Measurements from ENCODE around the gene SLC37A1.

Gene SLC37A1

DNA sequence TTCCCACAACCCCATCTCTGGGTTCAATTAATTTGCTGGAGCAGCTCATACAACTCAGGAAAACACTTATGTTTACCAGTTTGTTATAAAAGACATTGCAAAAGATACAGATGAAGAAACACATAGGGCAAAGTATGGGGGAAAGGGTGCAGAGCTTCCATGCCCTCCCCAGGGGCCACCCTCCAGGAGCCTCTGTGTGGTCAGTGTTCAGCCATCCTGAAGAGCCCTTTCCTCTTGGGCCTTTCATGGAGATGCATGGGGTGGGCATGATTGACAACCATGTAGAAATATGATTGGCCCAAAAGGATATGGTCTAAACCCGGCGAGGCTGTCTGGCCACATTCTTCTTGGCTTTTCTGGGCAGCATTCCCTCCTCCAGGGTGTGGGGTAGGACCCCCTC lies 83.0 kb downstream of the SLC37A1 start:
- Histone ChIP-seq H3K4me2 (ENCODE audit: insufficient read depth, low read length) (no peak overlapping the region), H3K9me3 (ENCODE audit: insufficient read depth, low read length, severe bottlenecking) (no peaks in the 10 kb centered on the region), H3K4me1 (ENCODE audit: insufficient read depth, low read length) (no peaks in the 10 kb centered on the region), H3K36me3 (ENCODE audit: insufficient read depth, low read length) (no peaks in the 10 kb centered on the region), H3K79me2 (ENCODE audit: insufficient read depth, low read length) (no peaks in the 10 kb centered on the region), H3K27me3 (ENCODE audit: insufficient read depth, low read length, poor library complexity) (no peaks in the 10 kb centered on the region), H3K9ac (ENCODE audit: low read depth, low read length) (no peak overlapping the region), H3K27ac (ENCODE audit: low read length) (no peak overlapping the region), H3K4me3 (ENCODE audit: low read depth in 1 of 2, low read length in 2 of 2) (no peak overlapping the region), H2AFZ (ENCODE audit: low read depth, low read length) (no peak overlapping the region), H4K20me1 (ENCODE audit: insufficient read depth, low read length) (no peaks in the 10 kb centered on the region)
- ATAC-seq (ENCODE audit: insufficient read depth, low read depth) = no peak
- TF ChIP-seq, protein P1, sequence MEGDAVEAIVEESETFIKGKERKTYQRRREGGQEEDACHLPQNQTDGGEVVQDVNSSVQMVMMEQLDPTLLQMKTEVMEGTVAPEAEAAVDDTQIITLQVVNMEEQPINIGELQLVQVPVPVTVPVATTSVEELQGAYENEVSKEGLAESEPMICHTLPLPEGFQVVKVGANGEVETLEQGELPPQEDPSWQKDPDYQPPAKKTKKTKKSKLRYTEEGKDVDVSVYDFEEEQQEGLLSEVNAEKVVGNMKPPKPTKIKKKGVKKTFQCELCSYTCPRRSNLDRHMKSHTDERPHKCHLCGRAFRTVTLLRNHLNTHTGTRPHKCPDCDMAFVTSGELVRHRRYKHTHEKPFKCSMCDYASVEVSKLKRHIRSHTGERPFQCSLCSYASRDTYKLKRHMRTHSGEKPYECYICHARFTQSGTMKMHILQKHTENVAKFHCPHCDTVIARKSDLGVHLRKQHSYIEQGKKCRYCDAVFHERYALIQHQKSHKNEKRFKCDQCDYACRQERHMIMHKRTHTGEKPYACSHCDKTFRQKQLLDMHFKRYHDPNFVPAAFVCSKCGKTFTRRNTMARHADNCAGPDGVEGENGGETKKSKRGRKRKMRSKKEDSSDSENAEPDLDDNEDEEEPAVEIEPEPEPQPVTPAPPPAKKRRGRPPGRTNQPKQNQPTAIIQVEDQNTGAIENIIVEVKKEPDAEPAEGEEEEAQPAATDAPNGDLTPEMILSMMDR (IDR thresholded peaks at IDR 0.05; ENCODE audit: borderline replicate concordance, extremely low read depth, low read length, poor library complexity, severe bottlenecking) = no peak
- no peak for TF ChIP-seq EZH2 (IDR thresholded peaks at IDR 0.05; ENCODE audit: borderline replicate concordance, low read depth, low read length, severe bottlenecking)
- DNase-seq = no peak

- H3K4me1 ChIP-seq (ENCODE audit: insufficient read depth, low read length) = no peaks in the 10 kb centered on the region
- no peaks in the 10 kb centered on the region for H3K79me2 ChIP-seq (ENCODE audit: insufficient read depth, low read length)
- ATAC-seq (ENCODE audit: insufficient read depth, low read depth) = no peak
- H3K9ac ChIP-seq (ENCODE audit: low read depth, low read length) = no peak overlapping the region
- H4K20me1 ChIP-seq (ENCODE audit: insufficient read depth, low read length) = no peaks in the 10 kb centered on the region
- H3K27me3 ChIP-seq (ENCODE audit: insufficient read depth, low read length, poor library complexity) = no peaks in the 10 kb centered on the region
- H3K9me3 ChIP-seq (ENCODE audit: insufficient read depth, low read length, severe bottlenecking) = no peaks in the 10 kb centered on the region
- no peak for DNase-seq
- H3K36me3 ChIP-seq (ENCODE audit: insufficient read depth, low read length) = no peaks in the 10 kb centered on the region
- no peak overlapping the region for H2AFZ ChIP-seq (ENCODE audit: low read depth, low read length)
- H3K27ac ChIP-seq (ENCODE audit: low read length) = no peak overlapping the region
- no peak for TF ChIP-seq EZH2 (IDR thresholded peaks at IDR 0.05; ENCODE audit: borderline replicate concordance, low read depth, low read length, severe bottlenecking)
- TF ChIP-seq, protein P1 (IDR thresholded peaks at IDR 0.05; ENCODE audit: borderline replicate concordance, extremely low read depth, low read length, poor library complexity, severe bottlenecking) = no peak
- H3K4me3 ChIP-seq (ENCODE audit: low read depth in 1 of 2, low read length in 2 of 2) = no peak overlapping the region
- no peak overlapping the region for H3K4me2 ChIP-seq (ENCODE audit: insufficient read depth, low read length)
Observed at GRCh38 chr21:42597487-42598158, 84.0 kb downstream of the SLC37A1 start.

DNA sequence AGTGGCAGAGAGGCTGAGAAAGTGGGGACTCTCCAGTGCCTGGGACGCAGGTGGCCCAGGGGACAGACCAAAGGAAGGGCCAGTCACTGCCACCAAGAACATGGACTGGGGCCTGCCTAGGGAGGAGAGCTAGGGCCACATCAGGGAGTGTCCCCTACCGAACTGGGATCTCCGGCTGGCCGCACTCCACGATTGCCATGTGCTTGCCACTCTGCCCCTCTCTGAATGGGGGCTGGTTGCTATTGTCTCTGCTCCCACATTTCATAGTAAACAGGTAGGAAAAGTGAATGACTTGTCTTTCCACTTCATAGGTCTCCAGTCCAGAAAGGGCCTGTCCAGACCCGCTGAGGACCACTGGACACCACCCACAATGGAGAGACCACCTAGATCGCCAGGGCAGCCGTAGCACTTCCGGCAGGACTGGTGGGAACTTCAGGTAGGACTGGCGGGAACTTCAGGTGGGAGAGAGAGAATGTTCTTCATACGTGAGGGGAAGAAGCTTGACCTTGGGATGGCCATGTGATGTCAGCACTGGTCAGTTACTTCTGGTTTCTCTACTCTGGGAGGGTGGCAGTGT lies 84.6 kb downstream of the SLC37A1 start:
- no peaks in the 10 kb centered on the region for H4K20me1 ChIP-seq (ENCODE audit: insufficient read depth, low read length)
- no peak for ATAC-seq (ENCODE audit: insufficient read depth, low read depth)
- H3K9me3 ChIP-seq (ENCODE audit: insufficient read depth, low read length, severe bottlenecking) = no peaks in the 10 kb centered on the region
- TF ChIP-seq, protein P1 (IDR thresholded peaks at IDR 0.05; ENCODE audit: borderline replicate concordance, extremely low read depth, low read length, poor library complexity, severe bottlenecking) = no peak
- TF ChIP-seq EZH2 (IDR thresholded peaks at IDR 0.05; ENCODE audit: borderline replicate concordance, low read depth, low read length, severe bottlenecking) = no peak
- no peaks in the 10 kb centered on the region for H3K79me2 ChIP-seq (ENCODE audit: insufficient read depth, low read length)
- no peak overlapping the region for H2AFZ ChIP-seq (ENCODE audit: low read depth, low read length)
- no peaks in the 10 kb centered on the region for H3K27me3 ChIP-seq (ENCODE audit: insufficient read depth, low read length, poor library complexity)
- no peak overlapping the region for H3K27ac ChIP-seq (ENCODE audit: low read length)
- no peak for DNase-seq
- H3K4me2 ChIP-seq (ENCODE audit: insufficient read depth, low read length) = no peak overlapping the region
- H3K36me3 ChIP-seq (ENCODE audit: insufficient read depth, low read length) = no peaks in the 10 kb centered on the region
- no peak overlapping the region for H3K9ac ChIP-seq (ENCODE audit: low read depth, low read length)
- H3K4me1 ChIP-seq (ENCODE audit: insufficient read depth, low read length) = no peaks in the 10 kb centered on the region
- H3K4me3 ChIP-seq (ENCODE audit: low read depth in 1 of 2, low read length in 2 of 2) = no peak overlapping the region
